Activated T-helper 9 cell treated with anti-CD3 and anti-CD28 coated beads, Interleukin-2, amount 50 U/mL, for 16 hours (primary cell): ENCODE data around the gene COLEC12.
"Not testable (repeated sequence)": the region's sequence is repeated elsewhere in the genome, so short reads cannot be mapped to it uniquely, and the experiment has no call there.

Experiments
- DNase-seq: peaks from one replicate; pipeline ENCODE4 v3.0.0-alpha.2; 2020; ENCODE audit warnings: low read depth

The COLEC12 gene

GRCh38 chr18:408367-408766 is 92.1 kb downstream of the COLEC12 start:
- DNase-seq: no peak

- DNase-seq: no peak
Observed at GRCh38 chr18:407626-408224, 92.8 kb downstream of the COLEC12 start.

GRCh38 chr18:407191-407590 is 93.3 kb downstream of the COLEC12 start:
- DNase-seq: no peak

GRCh38 chr18:406677-407076 is 93.8 kb downstream of the COLEC12 start:
- DNase-seq: no peak

DNA sequence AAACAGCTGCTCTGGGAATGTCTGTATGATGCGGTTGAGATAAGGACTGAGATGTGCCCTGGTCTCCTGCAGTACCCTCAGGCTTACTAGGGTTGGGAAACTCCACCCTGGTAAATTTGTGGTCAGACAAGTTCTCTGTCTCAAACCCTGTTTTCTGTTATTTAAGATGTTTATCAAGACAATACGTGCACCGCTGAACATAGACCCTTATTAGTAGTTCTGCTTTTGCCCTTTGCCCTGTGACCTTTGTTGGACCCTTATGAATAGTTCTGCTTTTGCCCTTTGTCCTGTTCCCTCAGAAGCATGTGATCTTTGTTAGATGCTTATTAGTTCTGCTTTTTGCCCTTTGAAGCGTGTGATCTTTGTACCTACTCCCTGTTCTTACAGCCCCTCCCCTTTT is 95.5 kb downstream of the COLEC12 start:
- DNase-seq: not testable (repeated sequence)

DNA sequence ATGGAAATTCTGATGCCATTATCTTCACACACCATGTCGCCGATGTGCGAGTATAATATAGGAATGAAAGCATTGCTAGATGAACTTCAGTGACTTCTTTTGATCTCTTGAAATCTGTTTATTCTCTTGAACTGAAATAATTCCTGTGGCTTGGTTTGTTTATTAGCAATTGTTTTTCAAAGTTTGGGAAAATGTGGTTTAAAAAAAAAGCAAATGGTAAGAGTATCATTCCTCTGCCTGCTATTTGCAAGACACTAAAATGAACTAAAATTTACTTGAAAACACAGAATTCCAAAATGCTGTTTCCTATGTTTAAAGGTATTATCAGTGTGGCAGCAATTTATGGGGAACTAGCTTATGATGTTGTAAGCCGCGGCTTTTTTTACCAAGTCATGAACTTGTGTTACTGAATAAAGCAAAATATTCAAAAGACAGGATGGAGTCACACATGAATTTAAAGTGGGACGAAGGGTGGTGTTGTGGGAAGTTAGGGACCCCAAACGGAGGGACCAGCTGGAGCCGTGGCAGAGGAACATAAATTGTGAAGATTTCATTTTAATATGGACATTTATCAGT is 96.4 kb downstream of the COLEC12 start:
- DNase-seq: no peak

GRCh38 chr18:402129-402528 is 98.4 kb downstream of the COLEC12 start:
- no peak for DNase-seq

DNA sequence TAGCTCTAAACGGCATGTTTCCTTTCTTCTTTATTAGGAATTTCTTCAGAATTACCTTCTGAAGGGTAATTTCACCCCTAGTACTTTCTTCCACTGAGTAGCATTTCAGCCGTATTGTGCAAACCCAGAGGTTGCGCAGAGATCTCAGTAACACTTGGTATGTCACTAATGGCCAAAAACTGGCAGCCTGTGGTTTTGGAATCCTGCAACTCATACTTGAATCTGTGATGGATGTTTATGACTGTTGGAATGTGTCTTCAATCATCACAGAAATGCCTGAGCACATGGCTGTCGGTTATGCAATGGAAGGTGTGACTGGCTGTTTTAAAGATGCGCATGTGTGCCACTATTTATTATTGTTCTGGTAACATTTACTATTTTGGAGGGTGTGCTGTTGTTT is 100.0 kb downstream of the COLEC12 start:
- DNase-seq: no peak

DNA sequence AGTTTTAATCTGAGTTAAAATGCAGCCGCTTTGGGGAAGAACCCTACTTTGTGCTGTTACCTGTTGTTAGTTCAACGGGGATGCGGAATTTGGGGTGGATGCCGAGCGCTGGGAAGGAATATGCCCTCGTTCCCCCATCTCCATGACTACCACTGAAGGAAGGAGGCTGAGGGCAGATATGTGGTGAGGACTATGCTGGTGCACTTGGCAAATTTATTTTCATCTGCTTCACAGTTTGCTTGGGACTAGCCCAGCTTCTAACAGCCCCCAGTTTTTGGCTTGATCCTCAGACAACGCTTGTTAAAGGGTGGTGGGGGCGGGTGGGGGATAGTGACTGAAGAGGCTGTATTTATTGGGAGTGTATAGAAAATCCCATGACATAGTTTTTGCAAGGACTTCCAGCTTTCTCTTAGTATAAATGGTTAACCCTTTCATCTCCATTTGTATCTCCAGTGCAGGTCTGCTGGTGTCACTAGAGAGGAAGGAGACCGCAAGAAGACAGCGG is 100.8 kb downstream of the COLEC12 start:
- DNase-seq: no peak

GRCh38 chr18:398935-399630 is 101.4 kb downstream of the COLEC12 start:
- DNase-seq: no peak

DNA sequence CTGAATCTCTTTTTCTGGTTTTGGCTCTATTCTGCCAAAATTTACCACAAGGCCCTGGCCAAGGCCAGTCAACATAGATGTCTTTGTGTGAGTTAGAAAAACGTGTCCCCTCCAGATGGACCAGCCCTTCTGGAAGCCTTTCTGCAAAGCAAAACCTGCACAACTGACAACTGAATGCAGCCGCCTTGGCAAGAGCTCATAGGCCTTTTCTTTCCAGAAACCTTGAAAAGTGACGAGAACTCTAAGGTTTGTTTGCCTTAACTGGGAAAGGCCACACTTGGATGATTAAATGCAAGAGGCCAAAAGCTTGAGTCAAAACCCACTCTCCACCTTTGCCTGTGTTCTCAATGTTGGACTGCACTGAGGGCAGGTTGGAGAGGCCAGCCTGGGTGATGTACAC is 103.9 kb downstream of the COLEC12 start:
- DNase-seq: no peak

DNA sequence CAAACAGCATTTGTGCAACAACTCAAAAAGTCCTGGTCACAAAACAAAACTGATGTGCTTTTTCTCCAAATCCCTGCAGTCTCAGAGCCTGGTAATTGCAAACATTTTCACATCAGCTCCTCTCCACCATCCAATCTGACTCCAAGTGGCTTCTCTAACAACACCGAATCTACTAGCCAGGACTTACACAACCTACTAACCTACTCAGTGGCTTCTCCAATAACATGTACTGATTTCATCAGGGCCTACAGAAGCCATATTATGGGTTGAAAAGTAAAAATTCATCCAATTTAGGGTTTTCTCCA is 104.3 kb downstream of the COLEC12 start:
- DNase-seq: no peak

DNA sequence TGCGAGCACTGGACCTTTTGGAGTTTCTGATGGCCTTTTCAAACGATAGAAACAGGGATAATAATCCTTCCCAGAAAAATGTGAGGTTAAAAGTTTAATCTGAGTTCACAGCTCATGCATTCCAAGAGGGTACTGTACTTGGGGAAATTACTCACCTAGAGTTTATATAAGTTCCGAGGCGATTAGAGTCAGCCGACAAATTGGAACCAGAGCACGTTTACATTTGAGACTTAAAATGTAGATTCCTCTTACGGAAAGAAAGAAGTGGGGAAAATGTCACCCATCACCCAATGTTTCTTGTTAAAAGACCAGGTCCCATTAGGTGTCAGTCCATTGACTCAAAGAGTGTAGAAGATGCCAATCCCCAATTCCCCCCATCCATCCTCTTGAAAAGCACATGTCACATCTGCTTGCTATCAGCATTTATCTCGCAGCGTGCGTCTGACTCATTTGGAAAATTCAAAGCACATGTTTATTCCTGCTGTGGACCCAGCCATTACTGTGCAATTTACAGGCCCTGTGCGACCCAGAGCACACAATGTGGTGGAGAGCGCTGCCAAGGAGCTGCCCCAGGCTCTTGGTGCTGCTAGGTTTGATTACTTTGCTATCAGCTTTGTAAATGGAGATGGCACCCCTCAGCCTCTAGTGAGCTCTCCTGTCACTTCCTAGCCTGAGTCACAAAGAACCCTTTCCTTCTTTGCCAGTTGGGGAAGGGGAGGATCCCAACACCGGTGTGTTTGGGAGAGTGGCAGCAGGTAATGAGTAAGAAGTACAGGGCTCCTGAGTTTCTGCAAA is 104.8 kb downstream of the COLEC12 start:
- DNase-seq: no peak

DNA sequence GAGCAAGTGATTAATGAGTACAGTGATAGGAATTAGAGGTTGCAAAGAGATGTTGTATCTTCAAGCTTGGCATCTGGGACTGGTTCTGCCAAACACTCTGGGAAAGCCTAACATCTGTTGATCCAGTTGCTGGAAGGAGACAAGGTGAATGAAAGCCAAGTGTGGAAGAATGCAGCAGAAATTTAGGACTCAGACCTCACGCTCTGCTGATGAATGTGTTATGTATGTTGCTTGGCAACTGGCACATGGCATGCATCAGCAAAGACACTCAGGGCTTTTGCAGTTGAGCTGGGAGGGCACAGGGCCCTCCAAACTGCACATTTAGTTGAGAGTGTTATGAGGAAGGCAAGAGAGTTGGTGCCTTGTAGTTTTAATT is 105.5 kb downstream of the COLEC12 start:
- no peak for DNase-seq

GRCh38 chr18:394262-394986 is 106.1 kb downstream of the COLEC12 start:
- no peak for DNase-seq

- no peak for DNase-seq
Observed at GRCh38 chr18:393574-393957, 106.9 kb downstream of the COLEC12 start.

- DNase-seq: no peak
Observed at GRCh38 chr18:392928-393573, 107.5 kb downstream of the COLEC12 start.

- no peak for DNase-seq
Observed at GRCh38 chr18:390741-391478, 109.6 kb downstream of the COLEC12 start.

GRCh38 chr18:389658-390357 is 110.7 kb downstream of the COLEC12 start:
- no peak for DNase-seq

- DNase-seq: no peak
Observed at GRCh38 chr18:388200-388599, 112.3 kb downstream of the COLEC12 start.
